NCI-H510A (cell line): Measurements from ENCODE around the gene KPNA4.

Source experiments
- DNase-seq: peaks from one replicate; lab custom pipeline; 2025; lab: John Stamatoyannopoulos, UW

KPNA4 gene

DNA sequence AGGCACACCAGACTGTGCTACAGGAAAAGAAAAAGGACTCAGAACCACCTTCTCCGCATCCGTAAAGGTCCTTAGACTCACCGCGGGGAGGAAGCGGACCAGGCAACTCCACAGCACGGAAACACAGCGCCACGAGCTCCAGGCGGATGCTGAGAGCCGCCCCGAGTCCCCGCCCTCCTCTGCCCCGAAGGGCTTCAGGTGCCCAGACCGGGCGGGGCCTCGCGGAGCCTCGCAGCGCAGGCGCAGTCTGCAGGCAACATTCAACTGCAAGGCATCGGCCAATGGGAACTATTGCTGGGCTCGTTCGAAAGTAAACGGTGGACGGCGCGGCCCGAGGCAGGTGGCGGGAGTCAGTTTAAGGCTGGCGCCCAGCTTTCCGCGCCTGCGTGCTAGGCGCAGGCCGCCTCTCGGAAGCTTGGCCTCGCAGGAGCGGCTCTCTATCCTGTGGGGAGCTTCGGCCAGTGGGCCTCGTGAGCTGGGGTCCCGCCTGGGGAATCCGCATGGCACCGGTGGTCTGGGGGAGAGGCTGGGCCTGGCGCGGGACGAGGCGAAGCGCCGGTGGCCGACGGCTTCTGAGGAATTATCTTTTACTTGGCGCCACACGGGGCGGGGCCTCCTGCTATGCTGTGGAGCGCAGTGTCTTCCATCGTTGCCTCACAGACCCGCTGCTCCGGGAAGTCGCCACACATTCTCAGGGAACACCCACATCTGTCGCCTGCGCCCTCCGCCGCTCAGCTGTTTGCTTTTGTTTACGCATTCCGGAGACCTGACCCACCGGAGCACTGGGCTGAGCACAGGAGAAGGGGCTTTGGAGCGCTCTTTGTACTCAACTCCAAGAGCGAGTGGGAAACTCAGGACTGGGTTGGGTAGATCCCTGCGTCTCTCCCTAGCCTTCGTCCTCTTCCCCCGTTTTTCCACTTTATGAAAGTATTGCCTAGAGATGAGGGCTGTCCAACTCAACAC is 115.5 kb downstream of the KPNA4 start, which contains the start of gene TRIM59:
Gene TRIM59 (minus strand): TSS at position 151 of the 963 bp plus-strand sequence. CDS start 10,603 bp downstream, outside the sequence.
- peak; percentile 90 for DNase-seq

DNA sequence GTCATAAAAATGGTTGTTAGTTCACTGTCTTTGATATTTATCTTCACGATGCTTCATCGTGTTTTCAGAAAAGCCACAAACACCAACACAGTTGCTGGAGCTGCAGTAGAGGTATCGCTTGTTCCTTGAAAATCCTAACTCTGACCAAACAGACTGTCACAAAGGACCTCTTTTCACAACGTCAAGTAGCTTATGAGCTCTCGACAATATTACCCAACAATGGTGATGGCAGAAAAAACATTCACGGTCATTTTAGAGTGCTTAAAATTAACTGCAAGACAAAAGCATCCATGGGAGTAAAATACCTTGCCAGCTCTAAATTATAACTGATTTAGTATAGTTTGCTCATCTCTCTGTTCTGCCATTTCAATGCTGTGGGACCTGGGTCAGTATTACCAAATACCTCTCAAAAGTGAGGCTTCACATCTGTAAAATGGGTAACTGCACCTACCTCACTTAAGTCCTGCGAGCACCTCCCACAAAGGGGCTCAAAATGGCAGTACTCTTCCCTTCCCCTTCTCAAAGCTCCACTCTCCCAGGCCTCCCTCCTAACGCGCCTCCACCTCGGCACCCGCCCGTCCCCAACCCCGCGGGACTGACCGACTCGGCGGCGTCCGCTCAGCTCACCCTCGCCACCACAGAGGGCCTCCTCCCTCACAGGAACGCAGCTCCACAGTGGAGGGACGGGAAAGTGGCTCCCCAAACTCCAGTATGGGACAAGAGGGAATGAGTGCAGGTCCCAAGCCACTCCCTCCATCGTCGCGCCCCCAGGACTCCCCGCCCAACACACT is 116.3 kb downstream of the KPNA4 start:
- DNase-seq, result peak; percentile 46

DNA sequence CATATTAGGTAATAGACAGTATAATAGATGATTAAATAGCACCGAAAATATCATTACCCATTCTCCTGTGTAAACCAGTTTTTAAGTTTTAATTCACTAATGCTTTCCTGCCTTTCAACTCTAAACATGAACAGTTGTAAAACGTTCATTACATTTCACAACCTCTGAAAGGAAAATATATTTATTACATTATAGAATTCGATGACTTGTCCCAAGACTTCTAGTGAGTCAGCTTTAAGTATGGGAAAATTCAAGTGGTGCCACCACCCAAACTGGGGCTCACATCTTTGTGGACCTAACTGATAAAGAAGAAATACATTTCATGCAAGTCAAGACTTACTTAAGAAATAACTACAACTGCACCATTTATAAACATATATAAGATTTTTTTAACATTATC is 117.8 kb downstream of the KPNA4 start:
- no peak for DNase-seq

DNA sequence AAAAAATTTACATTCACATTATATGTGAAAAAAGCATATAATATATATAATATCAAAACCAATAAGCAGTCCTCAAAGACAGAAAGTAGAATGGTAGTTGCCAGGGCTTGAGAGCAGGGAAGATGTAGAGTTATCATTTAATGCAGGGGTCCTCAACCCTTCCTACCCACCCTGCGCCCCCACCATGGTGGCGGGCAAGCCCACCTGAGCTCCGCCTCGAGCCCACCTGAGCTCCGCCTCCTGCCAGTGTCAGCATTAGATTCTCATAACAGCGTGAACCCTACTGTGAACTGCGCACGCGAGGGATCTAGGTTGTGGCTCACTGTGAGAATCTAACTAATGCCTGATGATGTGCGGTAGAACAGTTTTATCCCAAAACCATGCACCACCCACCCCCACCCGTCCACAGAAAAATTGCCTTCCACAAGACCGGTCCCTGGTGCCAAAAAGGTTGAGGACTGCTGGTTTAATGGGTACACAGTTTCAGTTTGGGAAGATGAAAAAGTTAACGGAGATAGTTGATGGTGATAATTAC is 118.8 kb downstream of the KPNA4 start:
- DNase-seq, result no peak

DNA sequence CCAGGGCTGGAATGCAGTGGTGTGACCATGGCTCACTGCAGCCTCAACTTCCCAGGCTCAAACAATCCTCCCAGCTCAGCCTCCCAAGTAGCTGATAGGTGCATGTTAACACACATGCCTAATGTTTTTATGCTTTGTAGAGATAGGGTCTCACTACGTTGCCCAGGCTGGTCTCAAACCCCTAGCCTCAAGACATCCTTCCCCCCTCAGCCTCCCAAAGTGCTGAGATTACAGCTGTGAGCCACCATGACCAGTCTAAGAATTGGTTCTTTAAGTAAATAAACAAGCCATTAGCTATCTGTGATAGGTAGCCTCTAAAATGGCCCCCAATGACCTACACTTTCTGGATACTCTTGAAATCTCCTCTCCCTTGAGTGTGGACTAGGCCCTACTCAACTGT is 119.5 kb downstream of the KPNA4 start:
- DNase-seq, result no peak
